SH-SY5Y (cell line): ENCODE results near the gene PTPRR.

ENCODE experiments used
- GATA2 ChIP-seq: IDR thresholded peaks from 2 replicates; pipeline ENCODE4 v1.6.1; 2011; ENCODE audit warnings: mild to moderate bottlenecking, low read depth, low read length
- GATA3 ChIP-seq: IDR thresholded peaks from 2 replicates; pipeline ENCODE4 v1.6.1; 2011; ENCODE audit warnings: low read depth, mild to moderate bottlenecking, low read length, moderate library complexity

The PTPRR gene

DNA sequence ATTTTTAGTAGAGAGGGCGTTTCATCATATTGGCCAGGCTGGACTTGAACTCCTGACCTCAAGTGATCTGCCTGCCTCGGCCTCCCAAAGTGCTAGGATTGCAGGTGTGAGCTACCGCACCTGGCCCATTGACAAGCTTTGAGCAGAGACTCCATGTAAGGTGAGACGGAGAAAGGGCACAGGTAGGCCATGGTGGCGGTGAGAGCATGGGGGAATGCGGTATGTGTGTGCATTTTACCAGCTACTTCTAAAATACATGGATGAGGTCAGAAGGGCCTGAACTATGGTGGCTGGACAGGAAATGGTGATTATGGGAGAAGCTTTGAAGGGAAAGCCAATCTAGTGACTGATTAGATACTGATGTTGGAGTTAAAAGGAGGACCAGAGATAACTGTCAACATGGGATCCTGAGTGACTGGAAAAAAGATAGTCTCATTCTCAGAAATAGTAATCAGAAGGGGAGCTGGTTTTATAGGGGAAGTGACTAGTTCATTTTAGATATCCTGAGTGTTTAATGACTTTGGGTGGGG lies 261.4 kb downstream of the PTPRR start:
- TF ChIP-seq GATA3: no peak
- no peak for TF ChIP-seq GATA2

DNA sequence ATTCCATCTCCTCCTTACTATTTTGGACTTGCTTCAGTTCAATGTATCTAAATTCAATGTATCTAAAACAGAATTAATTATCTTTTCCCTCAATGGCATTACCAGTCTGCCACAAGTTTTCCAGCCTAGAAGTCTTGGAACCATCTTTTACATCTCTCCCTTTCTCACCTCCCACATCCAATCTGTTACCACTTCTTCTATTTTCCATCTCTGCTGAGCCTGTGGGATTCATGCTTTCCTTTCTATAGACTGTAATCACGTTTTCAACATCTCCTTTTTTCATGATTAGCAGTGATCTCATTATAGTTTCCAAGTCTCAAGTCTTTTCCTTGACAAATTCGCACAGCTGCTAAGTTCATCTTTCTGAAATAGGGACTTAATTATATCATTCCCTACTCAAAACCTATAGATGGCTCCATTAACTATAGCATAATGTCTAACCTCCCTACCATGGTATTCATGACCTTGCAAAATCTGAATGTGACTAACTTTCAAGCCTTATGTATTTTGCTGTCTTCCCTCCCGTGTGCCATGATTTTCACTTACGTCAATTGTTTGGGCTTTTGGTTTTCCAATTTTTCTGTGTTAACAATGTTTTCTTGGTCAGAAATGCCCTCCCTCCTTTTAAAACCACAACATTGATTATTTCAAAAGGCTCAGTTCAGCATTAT lies 262.8 kb downstream of the PTPRR start:
- no peak for TF ChIP-seq GATA3
- no peak for TF ChIP-seq GATA2

DNA sequence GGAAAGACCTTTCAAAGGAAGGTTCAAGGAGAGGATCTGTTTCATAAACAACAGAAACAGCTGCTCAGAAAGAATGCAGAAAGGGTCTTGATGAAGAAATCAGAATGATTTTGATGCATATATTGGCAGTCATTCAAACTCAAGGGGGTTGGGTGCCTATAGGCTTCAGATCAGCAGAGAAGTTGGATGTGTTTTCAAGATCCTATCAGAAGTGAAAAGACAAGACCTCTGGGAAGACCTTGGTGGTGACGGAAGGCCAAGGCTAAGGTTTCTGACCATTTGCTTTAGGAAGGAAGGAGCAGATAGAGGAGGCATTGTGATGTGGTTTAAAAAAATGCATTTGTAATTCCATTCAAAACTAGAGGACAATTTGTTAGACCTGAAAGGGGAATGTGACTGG lies 268.1 kb downstream of the PTPRR start:
- TF ChIP-seq GATA2 (no peak), GATA3 (no peak)

DNA sequence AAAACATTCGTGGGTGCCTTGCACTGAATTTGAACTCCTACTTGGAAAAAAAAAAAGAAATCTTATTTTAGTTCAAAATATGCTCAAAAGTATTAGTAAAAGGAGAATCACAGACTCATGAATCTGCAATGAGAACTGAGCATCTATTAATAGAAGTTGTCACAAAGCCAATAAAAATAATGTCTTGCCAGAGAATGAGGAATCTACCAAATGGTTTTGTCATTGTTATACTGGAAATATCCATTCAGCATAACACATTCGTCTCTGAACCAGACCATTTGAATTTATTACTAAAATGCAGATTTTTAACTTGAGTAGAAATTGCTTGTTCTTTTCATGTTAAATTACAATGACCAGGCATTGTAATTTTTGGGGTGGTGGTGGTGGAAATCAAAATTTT lies 271.7 kb downstream of the PTPRR start:
- no peak for TF ChIP-seq GATA3
- no peak for TF ChIP-seq GATA2

DNA sequence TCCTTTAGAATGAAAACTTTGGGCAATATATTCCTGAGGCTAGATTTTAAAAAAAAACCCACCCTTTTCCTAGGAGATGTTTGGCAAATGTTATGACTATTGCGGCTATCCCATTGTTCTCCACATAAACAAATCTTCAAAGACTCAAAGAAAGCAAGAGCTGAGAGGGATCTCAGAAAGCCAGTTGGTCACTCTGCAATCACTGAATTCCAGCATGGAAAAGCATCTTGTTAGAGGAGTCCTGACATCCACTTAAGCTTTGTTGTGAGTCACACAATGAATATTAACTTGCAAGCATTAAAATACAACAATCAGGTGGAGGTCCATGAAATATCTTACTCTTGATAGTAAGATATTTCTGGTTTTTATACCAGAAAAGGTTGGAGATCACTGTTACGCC lies 272.3 kb downstream of the PTPRR start:
- no peak for TF ChIP-seq GATA3

DNA sequence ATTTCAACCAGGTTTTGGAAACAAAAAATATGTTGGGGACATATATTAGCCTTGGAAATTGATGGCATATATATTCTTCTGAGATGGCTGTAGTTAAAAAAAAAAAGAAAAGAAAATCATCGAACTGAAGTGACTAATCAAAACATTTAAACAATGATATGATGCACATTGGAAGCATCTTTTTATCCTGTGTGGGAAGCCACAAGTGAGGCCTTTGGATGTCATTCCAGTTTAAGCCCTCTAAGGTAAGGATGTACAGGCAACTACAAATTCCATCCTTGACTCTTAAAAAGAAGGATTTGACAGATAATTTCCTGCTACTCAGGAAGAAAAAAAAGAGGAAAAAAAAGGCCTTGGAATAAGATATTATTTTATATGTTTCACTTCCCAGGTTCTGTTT lies 273.7 kb downstream of the PTPRR start:
- TF ChIP-seq GATA3 (no peak), GATA2 (no peak)

DNA sequence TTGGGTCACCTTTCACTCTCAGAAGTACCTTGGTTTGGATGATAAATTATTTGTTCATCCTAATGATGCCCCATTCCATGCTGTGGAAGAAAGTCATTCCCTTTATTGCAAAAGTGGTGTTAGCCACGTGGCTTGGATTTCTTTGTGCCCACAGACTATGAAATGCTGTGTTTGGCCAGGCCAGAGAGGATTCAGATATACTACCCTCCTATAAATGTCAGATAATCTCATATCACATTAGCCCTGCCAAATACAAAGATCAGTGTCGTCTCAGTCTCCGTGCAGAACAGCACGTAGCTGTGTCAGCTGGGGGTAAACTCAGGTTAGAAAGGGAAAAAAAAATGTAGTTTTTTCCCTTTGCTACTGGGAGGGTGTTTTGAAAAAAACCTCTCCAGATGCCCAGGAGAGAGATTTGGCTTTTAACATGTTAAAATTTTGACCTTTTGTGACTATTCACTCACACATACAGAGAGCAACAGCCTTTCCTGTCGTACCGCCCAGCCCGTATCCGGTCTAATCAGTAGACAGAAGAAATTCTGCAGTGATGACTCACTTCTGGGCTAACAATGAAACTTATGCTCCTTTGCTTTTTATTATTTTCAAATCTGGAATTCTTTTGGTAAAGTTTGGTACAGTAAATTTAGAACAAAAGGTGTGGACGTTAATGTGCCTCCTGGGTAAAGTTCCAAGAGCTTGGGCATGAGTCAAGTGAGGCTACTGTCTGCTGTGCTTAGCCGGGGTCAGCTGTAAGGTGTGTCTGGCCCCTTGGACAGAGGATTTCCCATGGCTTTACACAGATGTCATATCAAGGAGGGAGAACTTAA lies 274.8 kb downstream of the PTPRR start:
- TF ChIP-seq GATA3: no peak
- no peak for TF ChIP-seq GATA2

DNA sequence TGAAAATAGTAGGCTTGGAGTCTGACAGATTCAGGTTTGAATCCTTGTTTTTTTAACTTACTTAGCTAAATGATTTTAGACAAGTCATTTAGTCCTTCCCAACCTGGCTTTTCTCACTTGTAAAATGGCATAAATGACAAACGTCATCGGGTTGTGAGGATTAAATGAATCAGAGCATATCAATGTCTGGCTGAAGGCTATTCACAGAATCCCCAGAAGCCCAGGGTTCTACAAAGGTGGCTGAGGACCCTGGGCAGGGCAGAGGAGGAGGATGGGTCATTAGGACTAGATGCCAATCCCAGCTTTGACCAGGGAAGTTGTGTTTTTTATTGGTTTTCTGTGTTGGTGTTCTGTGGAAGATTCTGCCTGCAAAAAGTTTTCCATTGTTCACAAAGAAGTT lies 275.7 kb downstream of the PTPRR start:
- no peak for TF ChIP-seq GATA2
- no peak for TF ChIP-seq GATA3

DNA sequence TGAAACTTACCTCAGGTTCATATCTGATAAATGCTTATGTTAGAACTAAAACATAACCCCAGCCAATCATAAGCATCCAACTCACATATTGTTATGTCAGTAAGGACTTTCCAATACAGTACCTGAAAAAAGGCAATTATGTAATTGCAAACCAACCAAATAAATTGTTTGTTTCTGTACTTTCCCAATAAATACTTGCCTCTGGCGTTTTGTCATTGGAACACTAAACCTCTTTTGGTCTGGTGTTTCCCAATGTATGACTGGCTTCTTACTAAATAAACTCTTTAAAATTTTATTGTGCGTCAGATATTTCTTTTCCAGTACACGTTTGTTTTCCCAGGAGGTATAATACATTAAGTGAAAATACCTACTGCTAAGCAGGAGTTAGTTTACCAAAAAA lies 276.6 kb downstream of the PTPRR start:
- TF ChIP-seq GATA2 (no peak), GATA3 (no peak)

DNA sequence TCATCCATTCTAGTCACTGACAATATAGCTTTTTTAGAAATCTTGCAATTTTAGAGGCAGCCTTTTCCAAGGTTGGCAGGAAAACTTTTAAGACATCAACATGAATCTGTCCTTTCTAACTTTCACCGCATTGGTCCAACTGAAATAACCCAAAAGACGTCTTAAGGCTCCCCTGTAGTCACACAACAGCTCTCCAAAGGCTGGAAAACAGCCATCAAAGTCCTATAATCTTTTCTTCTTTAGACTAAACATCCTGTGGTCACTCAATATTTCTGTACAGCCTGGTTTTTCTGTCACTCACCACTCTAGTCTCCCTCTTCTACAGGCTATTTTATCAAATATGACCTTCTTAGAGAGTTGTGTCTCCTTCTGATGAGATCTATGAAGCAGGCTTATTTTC lies 278.8 kb downstream of the PTPRR start:
- TF ChIP-seq GATA2 (no peak), GATA3 (no peak)

DNA sequence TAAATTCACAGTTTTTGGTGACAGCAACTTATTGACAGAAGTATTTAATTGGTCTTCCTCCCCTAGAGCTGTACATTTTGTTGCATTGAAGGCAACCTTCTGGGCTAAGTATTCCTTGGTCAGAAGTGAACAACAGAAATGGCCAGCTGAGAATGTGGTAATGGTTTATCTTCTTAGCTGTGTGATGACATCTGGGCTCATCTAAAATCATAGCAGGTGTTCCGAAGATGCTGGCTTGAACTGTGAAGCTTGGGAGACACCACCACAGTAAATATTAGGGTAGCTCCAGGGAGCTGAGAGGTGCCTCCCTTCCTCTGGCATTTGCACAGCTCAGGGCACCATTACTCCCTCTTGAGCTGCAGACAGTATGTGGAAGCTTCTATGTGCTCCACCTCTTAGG lies 279.6 kb downstream of the PTPRR start:
- no peak for TF ChIP-seq GATA2
- no peak for TF ChIP-seq GATA3

DNA sequence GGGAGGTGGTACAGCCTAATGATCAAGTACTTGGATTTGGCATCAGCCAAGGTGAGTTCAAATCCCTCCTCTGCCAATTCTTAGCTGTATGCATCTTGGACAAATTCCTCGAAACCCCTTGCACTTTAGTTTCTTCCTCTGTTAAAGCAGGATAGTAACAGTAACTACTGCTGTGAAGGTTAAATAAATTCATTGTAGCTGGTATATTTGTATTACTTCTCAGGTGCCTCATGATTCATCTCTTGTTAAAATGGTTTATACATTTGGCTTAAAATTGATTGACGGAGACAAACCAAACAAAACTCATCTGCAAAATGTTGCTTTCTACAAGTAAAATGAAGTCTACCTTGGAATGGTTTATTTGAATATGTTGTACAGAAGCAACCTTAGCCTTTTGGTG lies 281.0 kb downstream of the PTPRR start:
- no peak for TF ChIP-seq GATA3
- TF ChIP-seq GATA2: no peak

DNA sequence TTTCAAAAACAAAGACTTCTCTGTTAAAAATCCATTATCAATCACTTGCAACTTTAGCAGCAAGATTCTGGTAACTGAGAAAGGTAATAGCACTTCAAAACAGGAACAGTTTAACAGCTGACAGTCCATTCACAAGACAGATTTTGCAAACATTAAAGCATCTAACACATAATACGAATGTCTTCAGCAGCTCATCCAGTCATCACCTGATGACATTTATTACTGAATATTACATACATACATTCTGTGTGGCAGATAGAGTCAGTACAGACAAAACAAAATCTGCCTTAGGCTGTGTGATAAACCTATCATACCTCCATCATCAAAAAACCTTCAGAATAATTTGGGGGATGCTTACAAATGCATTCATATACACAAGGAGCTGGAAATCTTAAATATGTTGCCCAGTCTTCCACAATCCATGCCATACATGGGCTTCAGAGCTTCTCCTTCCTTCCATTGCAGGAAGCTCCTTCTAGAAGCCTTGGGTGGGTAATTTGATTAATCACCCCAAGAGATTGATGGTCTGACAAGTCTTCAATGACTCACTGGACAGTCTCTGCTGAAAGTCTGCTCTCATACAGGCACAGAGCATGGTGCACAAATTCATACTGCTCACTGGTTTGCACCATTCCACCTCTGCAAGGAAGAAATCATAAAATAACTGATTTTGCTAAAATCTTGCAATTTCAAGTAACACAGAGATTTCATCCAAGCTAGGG lies 281.7 kb downstream of the PTPRR start:
- TF ChIP-seq GATA3 (no peak), GATA2 (no peak)

DNA sequence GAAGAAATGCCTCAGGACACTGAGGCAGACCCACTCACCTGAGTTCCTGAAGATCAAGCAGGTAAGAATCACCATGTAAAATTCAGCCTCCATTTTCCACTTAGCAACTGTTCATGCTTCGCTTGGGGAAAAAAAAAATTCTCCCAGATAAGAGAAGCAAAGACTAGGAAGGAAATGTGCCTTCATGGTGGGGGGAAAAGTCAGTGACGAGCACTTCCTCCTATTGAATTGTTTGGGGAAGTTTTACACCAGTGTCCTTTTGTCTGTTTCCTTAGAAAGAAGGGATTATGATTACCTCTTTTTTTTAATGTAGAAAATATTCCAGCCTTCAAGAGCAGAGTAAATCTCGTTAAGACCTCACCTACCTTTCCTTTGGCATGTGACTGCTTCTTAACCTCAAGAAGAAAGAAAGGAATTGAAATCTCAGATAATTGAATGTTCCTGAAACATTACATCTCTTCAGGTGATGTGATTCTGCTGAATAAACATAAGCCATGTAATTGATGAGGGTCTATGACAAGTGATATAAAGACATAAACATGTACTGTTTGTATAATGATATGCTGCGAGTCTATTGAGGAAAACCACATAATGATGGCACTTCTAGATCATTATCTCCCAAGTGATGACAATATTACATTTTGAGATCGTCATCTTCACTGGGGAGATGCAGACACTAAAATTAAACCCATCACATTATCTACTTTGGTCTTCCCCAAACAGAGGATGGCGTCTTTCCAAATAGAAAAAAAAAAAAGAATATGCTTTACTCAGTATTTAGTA lies 283.0 kb downstream of the PTPRR start, which contains the start of gene PTPRB:
Gene PTPRB (minus strand): TSS at position 127 of the 783 bp plus-strand sequence. CDS start 34 bp downstream, at position 93.
- peak; percentile 13; the same call in 1 of the 2 replicates for TF ChIP-seq GATA2
- TF ChIP-seq GATA3: peak; percentile 12; the same call in 1 of the 2 replicates
